ENCODE measurements around the gene HOXA2. TPM values are rescaled to one million over a fixed set of nuclear protein-coding genes. Genes with fewer than 3 reads are reported as not detected.

HOXA2 gene
- total and polyA plus RNA-seq, 2 of the 13 experiments (the other 11 are each of a cell fraction or from before 2014, with no cell fraction given) = 0.22 to 0.29 TPM

DNA sequence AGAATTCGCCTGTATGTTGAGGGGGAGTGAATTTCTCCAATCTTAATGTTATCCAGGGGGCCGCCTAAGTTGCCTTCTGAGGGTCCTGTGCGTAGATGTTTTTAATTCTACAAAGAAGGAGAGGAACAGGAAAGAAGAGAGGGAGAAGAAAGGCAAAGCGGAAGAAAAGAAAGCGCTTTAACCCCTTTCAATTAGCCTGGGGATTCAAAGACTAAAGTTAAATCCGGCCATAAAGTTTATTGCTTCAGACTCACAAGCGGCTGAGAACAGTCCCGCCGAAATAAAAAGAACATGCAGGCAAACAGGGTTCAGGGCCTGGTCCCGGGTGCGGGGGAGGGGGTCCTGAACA lies 36.5 kb upstream of the HOXA2 start (continued):
- TF ChIP-seq ZNF543 (CRISPR knock-in tag; IDR thresholded peaks at IDR 0.05) = no peak

- no TSS peak for BruUV-seq (replicated peaks)
- no peaks in the 10 kb centered on the region for H3K79me2 ChIP-seq (ENCODE audit: insufficient read depth, low read length)
- intact Hi-C loops (cut with micrococcal nuclease; ENCODE audit: unreplicated experiment) (no loop called here), in situ Hi-C loops (cut with HindIII; ENCODE audit: extremely low pct_ligation_motif_present, low pct_unique_long_range_greater_than_20kb) (no loop called here)
- no peak overlapping the region for H3K27ac ChIP-seq (ENCODE audit: extremely low read length, insufficient read depth, low read length)
- no peak overlapping the region for H3K4me3 ChIP-seq (replicated peaks in 1 of 3; ENCODE audit: insufficient read depth in 1 of 3, low read depth in 2 of 3, low read length in 3 of 3)
- ChIA-PET POLR2A (no interaction called here), CTCF (ENCODE audit: low intra/inter-chr PET ratio, low total read pairs) (no interaction called here)
- FAIRE-seq (no peak), DNase-seq (ENCODE audit: low spot score) (no peak), ATAC-seq (no peak)
- no peak overlapping the region for H2AFZ ChIP-seq (ENCODE audit: low read length)
- H3K36me3 ChIP-seq (replicated peaks in 1 of 2; ENCODE audit: control insufficient read depth in 1 of 2, insufficient read depth in 2 of 2, low read length in 2 of 2) = no peaks in the 10 kb centered on the region
- WGBS (ENCODE audit: low lambda C conversion rate) = 100% methylated on average over 1 of the region's 1 CpG
- H3K9me3 ChIP-seq (ENCODE audit: low read length) = no peaks in the 10 kb centered on the region
- H4K20me1 ChIP-seq (ENCODE audit: insufficient read depth, low read length) = no peaks in the 10 kb centered on the region
- H3K4me2 ChIP-seq (ENCODE audit: low read depth, low read length) = no peak overlapping the region
- no peak for TF ChIP-seq ZNF282 (IDR thresholded peaks at IDR 0.05; ENCODE audit: partially characterized antibody)
- TF ChIP-seq NCOA5 (CRISPR knock-in tag; IDR thresholded peaks at IDR 0.05) = no peak
- no peak for TF ChIP-seq MLX (CRISPR knock-in tag; IDR thresholded peaks at IDR 0.05)
- no peak for TF ChIP-seq BRD4 (CRISPR knock-in tag; IDR thresholded peaks at IDR 0.05)
- TF ChIP-seq, protein P1, sequence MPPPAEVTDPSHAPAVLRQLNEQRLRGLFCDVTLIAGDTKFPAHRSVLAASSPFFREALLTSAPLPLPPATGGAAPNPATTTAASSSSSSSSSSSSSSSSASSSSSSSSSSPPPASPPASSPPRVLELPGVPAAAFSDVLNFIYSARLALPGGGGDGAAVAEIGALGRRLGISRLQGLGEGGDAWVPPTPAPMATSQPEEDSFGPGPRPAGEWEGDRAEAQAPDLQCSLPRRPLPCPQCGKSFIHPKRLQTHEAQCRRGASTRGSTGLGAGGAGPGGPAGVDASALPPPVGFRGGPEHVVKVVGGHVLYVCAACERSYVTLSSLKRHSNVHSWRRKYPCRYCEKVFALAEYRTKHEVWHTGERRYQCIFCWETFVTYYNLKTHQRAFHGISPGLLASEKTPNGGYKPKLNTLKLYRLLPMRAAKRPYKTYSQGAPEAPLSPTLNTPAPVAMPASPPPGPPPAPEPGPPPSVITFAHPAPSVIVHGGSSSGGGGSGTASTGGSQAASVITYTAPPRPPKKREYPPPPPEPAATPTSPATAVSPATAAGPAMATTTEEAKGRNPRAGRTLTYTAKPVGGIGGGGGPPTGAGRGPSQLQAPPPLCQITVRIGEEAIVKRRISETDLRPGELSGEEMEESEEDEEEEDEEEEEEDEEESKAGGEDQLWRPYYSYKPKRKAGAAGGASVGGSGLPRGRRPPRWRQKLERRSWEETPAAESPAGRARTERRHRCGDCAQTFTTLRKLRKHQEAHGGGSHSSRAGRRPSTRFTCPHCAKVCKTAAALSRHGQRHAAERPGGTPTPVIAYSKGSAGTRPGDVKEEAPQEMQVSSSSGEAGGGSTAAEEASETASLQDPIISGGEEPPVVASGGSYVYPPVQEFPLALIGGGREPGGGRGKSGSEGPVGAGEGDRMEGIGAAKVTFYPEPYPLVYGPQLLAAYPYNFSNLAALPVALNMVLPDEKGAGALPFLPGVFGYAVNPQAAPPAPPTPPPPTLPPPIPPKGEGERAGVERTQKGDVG (CRISPR knock-in tag; IDR thresholded peaks at IDR 0.05; ENCODE audit: borderline replicate concordance) = no peak
- TF ChIP-seq YY1 (IDR thresholded peaks at IDR 0.05; ENCODE audit: insufficient read depth, insufficient replicate concordance, low read depth, low read length) = no peak
- TF ChIP-seq ZNF577 (CRISPR knock-in tag; IDR thresholded peaks at IDR 0.05; ENCODE audit: borderline replicate concordance, low read depth) = no peak
- no peak for TF ChIP-seq ZNF749 (CRISPR knock-in tag; IDR thresholded peaks at IDR 0.05; ENCODE audit: borderline replicate concordance)
- no peak for TF ChIP-seq CCDC6 (CRISPR knock-in tag; IDR thresholded peaks at IDR 0.05)
- no peak for TF ChIP-seq NFYC (CRISPR knock-in tag; IDR thresholded peaks at IDR 0.05)
- TF ChIP-seq STAT5B (CRISPR knock-in tag; IDR thresholded peaks at IDR 0.05) = no peak
- no peak for TF ChIP-seq ZFP36L1 (CRISPR knock-in tag; IDR thresholded peaks at IDR 0.05)
- TF ChIP-seq BHLHE40 (IDR thresholded peaks at IDR 0.05; ENCODE audit: low read length) = no peak
- no peak for TF ChIP-seq SRF (IDR thresholded peaks at IDR 0.05; ENCODE audit: low read depth, low read length)
- TF ChIP-seq RXRB (CRISPR knock-in tag; IDR thresholded peaks at IDR 0.05; ENCODE audit: borderline replicate concordance) = no peak
- no peak overlapping the region for H3K9ac ChIP-seq (ENCODE audit: insufficient read depth, low read depth, low read length)
- H3K4me1 ChIP-seq (ENCODE audit: insufficient read depth, low read length) = peaks cover 45% of the 10 kb centered on the region
- H3K27me3 ChIP-seq (ENCODE audit: control insufficient read depth in 1 of 2, insufficient read depth in 2 of 2, low read length in 2 of 2) = no peaks in the 10 kb centered on the region
Measured at GRCh38 chr7:27138472-27138871, 36.0 kb upstream of the HOXA2 start.

Measured in HepG2 (cell line).